Upper lobe of left lung (tissue), 4 donors: ENCODE measurements around the gene BCAS3.

Experiments
- CTCF ChIP-seq, 6 experiments: fragments of 450-650 bp in 4 of 6; fragments of 200-600 bp in 2 of 6; sonication (generic) in 2 of 6; IDR thresholded peaks; one replicate each; pipeline ENCODE4 v1.5.1; 2016 to 2019; ENCODE audit warnings: antibody characterized with exemption in 6 of 6
- EP300 ChIP-seq, 4 donors: sonication (generic); formaldehyde crosslinking; IDR thresholded peaks; one replicate each; pipeline ENCODE4 v1.5.1; 2017; ENCODE audit warnings: antibody characterized with exemption in 4 of 4, control low read depth in 2 of 4
- POLR2A ChIP-seq, 4 donors: fragments of 450-650 bp; IDR thresholded peaks; one replicate each; pipeline ENCODE4 v1.5.1; 2016 to 2017; ENCODE audit warnings: antibody characterized with exemption in 4 of 4, mild to moderate bottlenecking in 2 of 4
- POLR2AphosphoS5 ChIP-seq, 2 donors: sonication (generic); formaldehyde crosslinking; IDR thresholded peaks; one replicate each; pipeline ENCODE4 v1.5.1; 2017; ENCODE audit warnings: antibody characterized with exemption in 2 of 2

- TF ChIP-seq CTCF (IDR thresholded peaks at IDR 0.05), result no peak
- no peak for TF ChIP-seq POLR2AphosphoS5 (IDR thresholded peaks at IDR 0.05)
- no peak for TF ChIP-seq POLR2A (IDR thresholded peaks at IDR 0.05)
- TF ChIP-seq EP300 (IDR thresholded peaks at IDR 0.05), result no peak
Measured at GRCh38 chr17:61081959-61082358, 404.3 kb downstream of the BCAS3 start.
